Measurements from ENCODE around the gene TUBA3E. TPM values are rescaled to one million over a fixed set of nuclear protein-coding genes. Genes with fewer than 3 reads are reported as not detected.
"Not testable (repeated sequence)": the region's sequence is repeated elsewhere in the genome, so short reads cannot be mapped to it uniquely, and the experiment has no call there.

The TUBA3E gene
- total and polyA plus RNA-seq, 3 experiments from 2014 or later, result not detected

DNA sequence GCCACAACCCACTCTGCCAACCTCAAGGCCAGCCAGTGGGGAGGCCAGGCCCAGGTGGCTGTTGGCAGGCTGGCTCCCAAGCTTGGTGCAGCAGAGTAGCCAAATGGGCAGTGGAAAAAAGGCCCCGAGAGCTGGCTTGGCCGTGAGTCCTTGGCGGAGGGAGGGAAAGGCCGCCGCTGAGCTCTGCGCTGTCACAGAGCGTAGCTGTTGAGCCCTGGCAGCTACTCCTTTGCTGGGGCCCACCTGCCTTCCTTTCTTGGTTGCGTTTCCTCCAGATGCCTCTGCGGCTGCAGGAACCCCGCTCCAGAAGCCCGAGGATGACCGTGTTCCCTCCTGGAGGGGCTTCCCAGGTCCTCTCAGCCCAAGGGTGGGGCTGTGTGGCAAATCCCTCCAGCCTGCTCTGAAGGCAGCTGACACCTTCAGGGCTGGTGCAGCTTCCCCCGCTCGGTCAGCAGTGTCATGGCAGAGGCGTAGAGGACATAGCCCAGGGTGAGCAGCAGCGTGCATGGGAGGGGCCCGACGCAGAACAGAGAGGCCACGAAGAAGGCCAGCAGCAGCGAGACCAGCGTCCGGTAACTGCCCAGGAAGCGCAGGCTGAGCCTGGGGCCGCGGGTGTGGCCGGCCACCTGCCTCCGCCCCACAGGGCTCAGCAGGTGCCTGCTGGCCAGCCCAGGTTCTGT lies 46.0 kb downstream of the TUBA3E start:
- POLR2A ChIA-PET; CTCF ChIA-PET; DNase-seq; H3K27me3 Mint-ChIP-seq; H3K9me3 Mint-ChIP-seq; H3K27me3 ChIP-seq (ENCODE audit: insufficient read depth, low read length, poor library complexity, severe bottlenecking); H3K4me3 ChIP-seq (ENCODE audit: low read length); H3K4me3 Mint-ChIP-seq; H3K36me3 ChIP-seq (ENCODE audit: insufficient read depth, low read length); H3K4me1 ChIP-seq (ENCODE audit: insufficient read depth, low read length); H3K27ac ChIP-seq (ENCODE audit: low read depth, low read length); H3K9me3 ChIP-seq (ENCODE audit: low read length); H3K27ac Mint-ChIP-seq; H3K4me1 Mint-ChIP-seq: not testable (repeated sequence)
- H3K36me3 Mint-ChIP-seq, result peaks cover 0 to 45% (median 0%) of the 10 kb centered on the region in 3 donors

DNA sequence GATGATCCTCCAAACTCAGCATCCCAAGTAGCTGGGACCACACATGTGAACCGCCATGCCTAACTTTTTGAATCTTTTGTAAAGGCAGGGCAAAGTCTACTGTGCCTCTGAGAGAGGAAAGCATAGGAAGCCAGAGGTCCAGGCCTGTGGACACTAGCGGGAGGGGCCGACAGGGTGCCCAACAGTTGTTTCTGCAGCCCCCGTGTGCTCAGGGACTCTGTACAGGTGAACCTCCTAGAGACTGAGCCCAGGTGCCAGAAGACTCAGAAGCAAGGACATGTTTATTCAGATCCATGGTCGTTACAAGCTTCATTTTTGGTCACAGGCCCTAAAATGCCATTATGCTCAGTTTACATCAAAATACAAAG lies 47.1 kb downstream of the TUBA3E start:
- POLR2A ChIA-PET, result not testable (repeated sequence)

DNA sequence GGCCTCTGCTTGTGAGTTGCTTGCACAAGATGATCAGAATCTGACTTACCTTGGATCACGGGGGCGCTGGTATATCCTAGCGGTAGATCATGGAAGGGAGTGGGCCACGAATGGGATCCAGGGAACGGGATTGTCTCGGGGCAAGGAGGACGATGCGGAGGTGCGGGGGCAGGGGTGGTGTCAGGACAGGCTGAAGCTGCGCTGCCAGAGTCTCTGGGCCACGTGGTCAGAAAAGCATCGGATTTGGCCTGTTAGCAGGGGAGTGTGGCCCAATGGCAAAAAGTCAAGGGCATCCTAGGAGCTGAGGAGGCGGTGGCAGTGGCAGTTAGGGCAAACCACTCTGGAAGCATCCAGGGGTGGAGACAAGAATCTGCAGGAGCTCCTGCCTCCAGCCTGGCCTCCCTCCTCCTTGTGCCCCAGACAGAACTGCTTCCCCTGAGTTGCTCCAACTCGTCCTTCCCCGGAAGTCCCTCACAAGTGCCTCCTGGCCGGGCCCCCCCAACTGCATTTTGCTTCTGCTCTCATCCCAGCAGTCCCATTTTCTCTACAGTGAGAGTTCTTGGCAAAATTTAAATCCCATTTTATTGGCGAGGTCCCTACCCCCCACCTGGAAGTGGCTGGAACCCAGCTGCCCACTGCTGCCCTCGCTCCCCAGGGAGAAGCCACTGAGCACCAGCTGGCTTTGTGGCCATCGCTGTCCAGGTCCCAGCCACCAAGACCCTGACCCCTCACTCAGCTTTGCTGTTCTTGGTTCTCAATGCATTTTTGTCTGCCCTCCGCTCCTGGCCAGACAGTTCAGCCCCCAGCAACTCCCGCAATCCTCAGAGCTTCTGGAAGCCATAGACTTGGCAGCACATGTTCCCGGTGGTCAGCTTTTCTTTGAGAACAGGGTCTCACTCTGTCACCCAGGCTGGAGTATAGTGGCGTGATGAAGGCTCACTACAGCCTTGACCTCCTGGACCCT lies 47.8 kb downstream of the TUBA3E start:
- no peaks in the 10 kb centered on the region for H3K36me3 ChIP-seq (ENCODE audit: insufficient read depth, low read length)
- Mint-ChIP-seq H3K36me3 (peaks cover 0 to 32% (median 0%) of the 10 kb centered on the region in 3 donors), H3K27me3 (peaks cover 0 to 6% of the 10 kb centered on the region in 2 donors), H3K4me3 (no peak overlapping the region), H3K9me3 (no peaks in the 10 kb centered on the region), H3K4me1 (peaks cover 0 to 3% (median 0%) of the 10 kb centered on the region in 3 donors), H3K27ac (peak overlapping the region in 1 of 8 donors; percentile 22)
- CTCF ChIA-PET, result no interaction called here
- POLR2A ChIA-PET, result no interaction called here
- no peaks in the 10 kb centered on the region for H3K27me3 ChIP-seq (ENCODE audit: insufficient read depth, low read length, poor library complexity, severe bottlenecking)
- DNase-seq, result no peak
- H3K4me3 ChIP-seq (ENCODE audit: low read length), result no peak overlapping the region
- H3K9me3 ChIP-seq (ENCODE audit: low read length), result no peaks in the 10 kb centered on the region
- no peak overlapping the region for H3K27ac ChIP-seq (ENCODE audit: low read depth, low read length)
- no peaks in the 10 kb centered on the region for H3K4me1 ChIP-seq (ENCODE audit: insufficient read depth, low read length)

More for the DNA sequence above, 47.1 kb downstream of the TUBA3E start:
- H3K27ac ChIP-seq (ENCODE audit: low read depth, low read length); H3K4me1 ChIP-seq (ENCODE audit: insufficient read depth, low read length); DNase-seq; H3K9me3 Mint-ChIP-seq; H3K27ac Mint-ChIP-seq; H3K27me3 ChIP-seq (ENCODE audit: insufficient read depth, low read length, poor library complexity, severe bottlenecking); H3K4me3 Mint-ChIP-seq; H3K27me3 Mint-ChIP-seq; H3K4me1 Mint-ChIP-seq; CTCF ChIA-PET; H3K36me3 ChIP-seq (ENCODE audit: insufficient read depth, low read length); H3K9me3 ChIP-seq (ENCODE audit: low read length); H3K4me3 ChIP-seq (ENCODE audit: low read length): not testable (repeated sequence)
- H3K36me3 Mint-ChIP-seq, result peaks cover 0 to 38% (median 0%) of the 10 kb centered on the region in 3 donors

DNA sequence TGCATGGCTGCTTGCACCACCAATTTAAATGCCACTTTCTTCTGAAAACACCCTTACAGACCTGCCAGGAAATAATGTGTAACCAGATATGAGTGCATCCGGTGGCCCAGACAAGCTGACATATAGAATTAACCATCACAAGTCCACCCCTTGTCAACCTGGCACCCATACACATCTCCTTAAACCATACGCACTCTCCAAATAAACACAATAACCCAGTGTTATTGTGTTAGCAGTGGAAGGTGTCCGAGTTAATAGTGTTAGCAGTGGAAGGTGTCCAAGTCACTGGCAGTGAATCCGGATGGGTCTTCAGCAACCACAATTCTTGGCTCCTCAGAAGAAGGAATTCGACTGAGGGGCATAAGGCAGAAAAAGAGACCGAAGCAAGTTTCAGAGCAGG lies 49.7 kb downstream of the TUBA3E start:
- peaks cover 0 to 14% (median 0%) of the 10 kb centered on the region in 3 donors for H3K36me3 Mint-ChIP-seq
- H3K9me3 Mint-ChIP-seq; H3K4me1 Mint-ChIP-seq; H3K27ac ChIP-seq (ENCODE audit: low read depth, low read length); H3K4me1 ChIP-seq (ENCODE audit: insufficient read depth, low read length); DNase-seq; POLR2A ChIA-PET; H3K9me3 ChIP-seq (ENCODE audit: low read length); H3K4me3 Mint-ChIP-seq; H3K36me3 ChIP-seq (ENCODE audit: insufficient read depth, low read length); H3K27me3 ChIP-seq (ENCODE audit: insufficient read depth, low read length, poor library complexity, severe bottlenecking); H3K27me3 Mint-ChIP-seq; H3K4me3 ChIP-seq (ENCODE audit: low read length); CTCF ChIA-PET: not testable (repeated sequence)
- peak overlapping the region in 1 of 8 donors; percentile 41 for H3K27ac Mint-ChIP-seq

DNA sequence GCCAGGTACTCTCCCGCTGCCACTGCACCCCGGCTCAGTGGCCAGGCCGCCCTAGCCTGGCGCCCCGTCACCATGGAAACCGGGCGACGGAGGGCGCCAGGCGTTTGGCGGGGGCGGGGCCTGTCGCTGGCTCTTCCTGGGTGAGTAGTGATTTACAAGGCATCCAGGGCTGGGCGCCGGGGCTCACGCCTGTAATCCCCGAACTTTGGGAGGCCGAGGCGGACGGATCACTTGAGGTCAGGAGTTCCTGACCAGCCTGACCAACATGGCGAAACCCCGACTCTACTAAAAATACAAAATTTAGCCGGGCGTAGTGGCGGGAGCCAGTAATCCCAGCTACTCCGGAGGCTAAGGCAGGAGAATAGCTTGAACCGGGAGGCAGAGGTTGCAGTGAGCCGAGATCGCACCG lies 53.2 kb downstream of the TUBA3E start, which contains the start of gene CCDC74B:
Gene CCDC74B, minus strand, starts transcription at position 107 of the 409 bp plus-strand sequence. CDS start 116 bp downstream, outside the sequence.
- peak; percentile 46 to 73 (median 51) for DNase-seq
- CTCF ChIA-PET; H3K4me3 ChIP-seq (ENCODE audit: low read length): not testable (repeated sequence)

DNA sequence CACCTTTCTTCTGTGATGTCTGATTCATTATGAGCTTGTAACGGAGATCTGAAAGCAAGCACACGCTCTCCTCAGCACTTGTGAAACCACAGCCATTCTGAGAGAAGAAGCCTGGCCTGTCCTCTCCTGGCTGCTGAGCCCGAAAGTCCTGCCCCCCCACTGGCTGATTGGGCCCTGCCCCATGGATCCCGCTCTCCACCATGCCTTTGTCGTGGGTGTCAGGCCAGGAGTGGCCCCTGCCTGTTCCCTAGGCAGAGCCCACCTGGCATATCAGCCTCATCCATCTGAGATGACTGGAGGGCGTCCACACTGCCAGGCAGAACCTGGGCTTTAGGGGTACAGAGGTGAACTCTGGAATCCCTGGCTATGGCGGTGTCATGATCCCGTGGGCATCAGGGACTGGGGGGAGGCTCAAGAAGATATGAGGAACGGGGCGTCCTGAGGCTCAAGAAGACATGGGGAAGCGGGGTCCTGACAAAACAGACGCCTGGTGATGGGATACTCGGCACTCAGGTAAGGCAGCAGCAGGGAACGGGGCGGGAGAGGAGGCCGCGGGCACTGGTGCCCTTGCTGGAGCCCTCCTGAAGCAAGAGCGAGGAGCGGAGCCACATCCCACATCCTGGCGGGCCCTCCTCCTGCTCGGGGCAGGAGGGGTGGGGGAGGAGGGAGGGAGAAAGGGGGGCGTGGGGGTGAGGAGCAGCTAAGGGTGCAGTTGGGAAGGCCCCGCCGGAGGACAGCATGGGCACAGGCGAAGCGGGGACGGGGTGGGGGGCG lies 54.8 kb downstream of the TUBA3E start:
- H3K4me1 ChIP-seq (ENCODE audit: insufficient read depth, low read length); POLR2A ChIA-PET; H3K27ac ChIP-seq (ENCODE audit: low read depth, low read length); H3K27me3 ChIP-seq (ENCODE audit: insufficient read depth, low read length, poor library complexity, severe bottlenecking); DNase-seq; H3K9me3 ChIP-seq (ENCODE audit: low read length); H3K36me3 ChIP-seq (ENCODE audit: insufficient read depth, low read length); CTCF ChIA-PET; H3K9me3 Mint-ChIP-seq; H3K36me3 Mint-ChIP-seq; H3K4me3 ChIP-seq (ENCODE audit: low read length): not testable (repeated sequence)
- Mint-ChIP-seq H3K4me3 (peak overlapping the region; percentile 37 to 83 (median 77)), H3K4me1 (peaks cover under 1 to 10% (median 9%) of the 10 kb centered on the region in 3 donors), H3K27ac (peak overlapping the region in 2 of 8 donors; percentile 14 to 74), H3K27me3 (peaks cover 6 to 12% of the 10 kb centered on the region in 2 donors)

More for the DNA sequence above, 53.2 kb downstream of the TUBA3E start, which contains the start of gene CCDC74B:
- H3K4me3 Mint-ChIP-seq, result peak within 1 kb of the TSS; percentile 76 to 89 (median 83)
- POLR2A ChIA-PET; H3K9me3 ChIP-seq (ENCODE audit: low read length); H3K36me3 Mint-ChIP-seq; H3K36me3 ChIP-seq (ENCODE audit: insufficient read depth, low read length); H3K27ac ChIP-seq (ENCODE audit: low read depth, low read length); H3K9me3 Mint-ChIP-seq; H3K4me1 ChIP-seq (ENCODE audit: insufficient read depth, low read length); H3K27me3 ChIP-seq (ENCODE audit: insufficient read depth, low read length, poor library complexity, severe bottlenecking): not testable (repeated sequence)
- H3K27me3 Mint-ChIP-seq, result peaks cover 6 to 12% of the 10 kb centered on the region in 2 donors
- H3K27ac Mint-ChIP-seq, result peak within 1 kb of the TSS in 5 of 8 donors; percentile 7 to 85 (median 68)
- H3K4me1 Mint-ChIP-seq, result peaks cover 3 to 10% (median 9%) of the 10 kb centered on the region in 3 donors

DNA sequence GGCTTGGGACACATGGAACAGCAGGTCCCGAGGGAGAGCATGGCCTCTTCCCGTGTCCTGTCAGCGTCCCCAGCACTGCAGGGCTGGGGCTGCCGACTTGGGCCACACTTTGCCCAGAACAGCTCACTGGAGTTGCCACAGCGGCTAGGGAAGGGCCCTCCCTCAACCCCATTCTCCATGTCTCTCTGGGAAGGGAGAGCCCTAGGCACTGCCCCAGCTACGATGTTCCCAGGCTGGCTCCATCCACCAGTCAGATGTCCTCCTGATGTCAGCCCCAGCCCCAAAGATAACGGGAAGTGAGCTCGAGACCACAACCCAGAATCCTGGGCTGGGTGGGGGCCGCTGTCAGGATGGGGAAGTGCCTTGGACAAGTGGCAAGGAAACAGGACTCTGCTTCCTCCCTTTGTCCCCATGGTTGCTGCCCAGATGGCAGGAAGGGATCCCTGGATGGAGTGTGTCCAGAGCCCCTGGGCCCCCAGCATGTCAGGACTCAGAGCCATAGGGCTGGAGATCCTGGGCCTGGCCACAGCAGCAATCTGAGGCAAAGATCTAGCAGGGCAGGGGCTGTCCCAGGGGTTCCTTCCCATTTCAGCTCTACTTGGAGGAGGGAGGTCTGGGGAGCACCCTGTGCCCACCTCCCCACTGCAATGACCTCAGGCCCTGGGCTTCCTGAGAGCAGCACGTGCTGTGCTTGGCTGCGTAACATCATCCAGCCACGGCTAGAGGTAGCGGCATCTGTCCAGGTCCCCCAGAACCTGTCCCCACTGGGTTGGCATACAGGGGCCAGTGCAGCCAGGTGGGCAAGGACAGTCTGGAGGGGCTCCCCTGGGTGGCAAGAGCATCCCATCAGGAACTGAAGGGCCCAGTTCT lies 55.6 kb downstream of the TUBA3E start:
- CTCF ChIA-PET; H3K4me3 ChIP-seq (ENCODE audit: low read length); H3K9me3 ChIP-seq (ENCODE audit: low read length); DNase-seq; H3K27me3 ChIP-seq (ENCODE audit: insufficient read depth, low read length, poor library complexity, severe bottlenecking); H3K36me3 Mint-ChIP-seq; H3K4me1 ChIP-seq (ENCODE audit: insufficient read depth, low read length); H3K36me3 ChIP-seq (ENCODE audit: insufficient read depth, low read length); H3K27ac ChIP-seq (ENCODE audit: low read depth, low read length); H3K9me3 Mint-ChIP-seq; POLR2A ChIA-PET: not testable (repeated sequence)
- Mint-ChIP-seq H3K4me1 (peaks cover 0 to 10% (median 9%) of the 10 kb centered on the region in 3 donors), H3K27ac (peak overlapping the region in 1 of 8 donors; percentile 14), H3K27me3 (peaks cover 6 to 12% of the 10 kb centered on the region in 2 donors), H3K4me3 (peak overlapping the region in 6 of 7 donors; percentile 37 to 77 (median 68))
